ENCODE results near the gene IL13.

The IL13 gene

GRCh38 chr5:132667309-132667708, 9.3 kb downstream of the IL13 start:
- H3K4me2 ChIP-seq (ENCODE audit: low read length), result no peak overlapping the region
- H3K23ac ChIP-seq (ENCODE audit: low read length), result no peak overlapping the region
- no peak overlapping the region for H2BK120ac ChIP-seq (ENCODE audit: insufficient read depth, low read length, poor library complexity)
- no peaks in the 10 kb centered on the region for H3K4me1 ChIP-seq (ENCODE audit: control insufficient read depth in 1 of 2, insufficient read depth in 2 of 2, low read length in 2 of 2)
- H2BK5ac ChIP-seq (ENCODE audit: low read depth, low read length, poor library complexity), result no peak overlapping the region
- H3K9ac ChIP-seq (ENCODE audit: low read length), result no peak overlapping the region
- H2BK12ac ChIP-seq (ENCODE audit: low read length), result no peak overlapping the region
- H4K8ac ChIP-seq (ENCODE audit: low read depth, low read length), result no peak overlapping the region
- no peaks in the 10 kb centered on the region for H3K9me3 ChIP-seq (ENCODE audit: insufficient read depth, low read depth, low read length)
- H4K91ac ChIP-seq (ENCODE audit: low read depth, low read length), result no peak overlapping the region
- H2AK5ac ChIP-seq (ENCODE audit: low read length), result no peak overlapping the region
- no CpG with 5 or more reads among the region's 10 CpGs for WGBS (ENCODE audit: extremely low coverage, insufficient coverage, insufficient read length)
- no peak overlapping the region for H3K27ac ChIP-seq (ENCODE audit: low read depth, low read length)
- H3K79me2 ChIP-seq (ENCODE audit: control insufficient read depth, insufficient read depth, low read length, poor library complexity), result no peaks in the 10 kb centered on the region
- no peaks in the 10 kb centered on the region for H3K79me1 ChIP-seq (ENCODE audit: low read length)
- no peak overlapping the region for H3K4me3 ChIP-seq (ENCODE audit: low read depth, low read length)
- no peak overlapping the region for H3K4ac ChIP-seq (ENCODE audit: low read depth, low read length)
- DNase-seq, result no peak
- no peaks in the 10 kb centered on the region for H3K27me3 ChIP-seq (ENCODE audit: insufficient read depth, low read length)
- no peak overlapping the region for H4K12ac ChIP-seq (ENCODE audit: low read depth, low read length)
- H3K14ac ChIP-seq (ENCODE audit: low read length), result no peak overlapping the region
- H2AFZ ChIP-seq (ENCODE audit: insufficient read depth, low read length, poor library complexity), result no peak overlapping the region
- H3K18ac ChIP-seq (ENCODE audit: low read length), result no peak overlapping the region
- H3K36me3 ChIP-seq (ENCODE audit: control insufficient read depth in 1 of 2, insufficient read depth in 2 of 2, low read length in 2 of 2), result no peaks in the 10 kb centered on the region

- WGBS (ENCODE audit: extremely low coverage, insufficient coverage, insufficient read length), result no CpG with 5 or more reads among the region's 22 CpGs
- Histone ChIP-seq H3K27me3 (ENCODE audit: insufficient read depth, low read length) (no peaks in the 10 kb centered on the region), H3K23ac (ENCODE audit: low read length) (no peak overlapping the region), H3K9me3 (ENCODE audit: insufficient read depth, low read depth, low read length) (no peaks in the 10 kb centered on the region), H4K91ac (ENCODE audit: low read depth, low read length) (no peak overlapping the region), H3K27ac (ENCODE audit: low read depth, low read length) (no peak overlapping the region), H3K4me1 (ENCODE audit: control insufficient read depth in 1 of 2, insufficient read depth in 2 of 2, low read length in 2 of 2) (no peaks in the 10 kb centered on the region), H3K9ac (ENCODE audit: low read length) (no peak overlapping the region), H4K8ac (ENCODE audit: low read depth, low read length) (no peak overlapping the region), H4K12ac (ENCODE audit: low read depth, low read length) (no peak overlapping the region), H3K18ac (ENCODE audit: low read length) (no peak overlapping the region), H3K4ac (ENCODE audit: low read depth, low read length) (no peak overlapping the region), H2AFZ (ENCODE audit: insufficient read depth, low read length, poor library complexity) (no peak overlapping the region), H3K4me3 (ENCODE audit: low read depth, low read length) (no peak overlapping the region), H2BK120ac (ENCODE audit: insufficient read depth, low read length, poor library complexity) (no peak overlapping the region), H3K14ac (ENCODE audit: low read length) (no peak overlapping the region), H3K79me1 (ENCODE audit: low read length) (no peaks in the 10 kb centered on the region), H2BK12ac (ENCODE audit: low read length) (no peak overlapping the region), H2BK5ac (ENCODE audit: low read depth, low read length, poor library complexity) (no peak overlapping the region), H2AK5ac (ENCODE audit: low read length) (no peak overlapping the region), H3K79me2 (ENCODE audit: control insufficient read depth, insufficient read depth, low read length, poor library complexity) (no peaks in the 10 kb centered on the region), H3K36me3 (ENCODE audit: control insufficient read depth in 1 of 2, insufficient read depth in 2 of 2, low read length in 2 of 2) (no peaks in the 10 kb centered on the region), H3K4me2 (ENCODE audit: low read length) (no peak overlapping the region)
- no peak for DNase-seq
Observed at GRCh38 chr5:132667761-132668705, 10.1 kb downstream of the IL13 start.

- Histone ChIP-seq H2BK12ac (ENCODE audit: low read length) (no peak overlapping the region), H3K79me2 (ENCODE audit: control insufficient read depth, insufficient read depth, low read length, poor library complexity) (no peaks in the 10 kb centered on the region), H3K4me2 (ENCODE audit: low read length) (no peak overlapping the region), H2BK120ac (ENCODE audit: insufficient read depth, low read length, poor library complexity) (no peak overlapping the region), H3K4me3 (ENCODE audit: low read depth, low read length) (no peak overlapping the region), H2BK5ac (ENCODE audit: low read depth, low read length, poor library complexity) (no peak overlapping the region), H3K27me3 (ENCODE audit: insufficient read depth, low read length) (no peaks in the 10 kb centered on the region), H3K4me1 (ENCODE audit: control insufficient read depth in 1 of 2, insufficient read depth in 2 of 2, low read length in 2 of 2) (no peaks in the 10 kb centered on the region), H3K23ac (ENCODE audit: low read length) (no peak overlapping the region), H4K12ac (ENCODE audit: low read depth, low read length) (no peak overlapping the region), H4K91ac (ENCODE audit: low read depth, low read length) (no peak overlapping the region), H2AK5ac (ENCODE audit: low read length) (no peak overlapping the region), H3K4ac (ENCODE audit: low read depth, low read length) (no peak overlapping the region), H3K79me1 (ENCODE audit: low read length) (no peaks in the 10 kb centered on the region), H3K14ac (ENCODE audit: low read length) (no peak overlapping the region), H3K9me3 (ENCODE audit: insufficient read depth, low read depth, low read length) (no peaks in the 10 kb centered on the region), H3K18ac (ENCODE audit: low read length) (no peak overlapping the region), H3K9ac (ENCODE audit: low read length) (no peak overlapping the region), H3K36me3 (ENCODE audit: control insufficient read depth in 1 of 2, insufficient read depth in 2 of 2, low read length in 2 of 2) (no peaks in the 10 kb centered on the region), H3K27ac (ENCODE audit: low read depth, low read length) (no peak overlapping the region), H4K8ac (ENCODE audit: low read depth, low read length) (no peak overlapping the region), H2AFZ (ENCODE audit: insufficient read depth, low read length, poor library complexity) (no peak overlapping the region)
- no CpG with 5 or more reads among the region's 14 CpGs for WGBS (ENCODE audit: extremely low coverage, insufficient coverage, insufficient read length)
- DNase-seq, result no peak
Observed at GRCh38 chr5:132668706-132669454, 10.9 kb downstream of the IL13 start.

- Histone ChIP-seq H2AFZ (ENCODE audit: insufficient read depth, low read length, poor library complexity) (no peak overlapping the region), H3K18ac (ENCODE audit: low read length) (no peak overlapping the region), H4K91ac (ENCODE audit: low read depth, low read length) (no peak overlapping the region), H4K8ac (ENCODE audit: low read depth, low read length) (no peak overlapping the region), H3K9ac (ENCODE audit: low read length) (no peak overlapping the region), H2BK120ac (ENCODE audit: insufficient read depth, low read length, poor library complexity) (no peak overlapping the region), H3K4me2 (ENCODE audit: low read length) (no peak overlapping the region), H3K79me1 (ENCODE audit: low read length) (no peaks in the 10 kb centered on the region), H4K12ac (ENCODE audit: low read depth, low read length) (no peak overlapping the region), H3K9me3 (ENCODE audit: insufficient read depth, low read depth, low read length) (no peaks in the 10 kb centered on the region), H2BK12ac (ENCODE audit: low read length) (no peak overlapping the region), H3K4me1 (ENCODE audit: control insufficient read depth in 1 of 2, insufficient read depth in 2 of 2, low read length in 2 of 2) (no peaks in the 10 kb centered on the region), H3K23ac (ENCODE audit: low read length) (no peak overlapping the region), H3K4ac (ENCODE audit: low read depth, low read length) (no peak overlapping the region), H3K4me3 (ENCODE audit: low read depth, low read length) (no peak overlapping the region), H3K27me3 (ENCODE audit: insufficient read depth, low read length) (no peaks in the 10 kb centered on the region), H3K79me2 (ENCODE audit: control insufficient read depth, insufficient read depth, low read length, poor library complexity) (no peaks in the 10 kb centered on the region), H2BK5ac (ENCODE audit: low read depth, low read length, poor library complexity) (no peak overlapping the region), H3K36me3 (ENCODE audit: control insufficient read depth in 1 of 2, insufficient read depth in 2 of 2, low read length in 2 of 2) (no peaks in the 10 kb centered on the region), H2AK5ac (ENCODE audit: low read length) (no peak overlapping the region), H3K27ac (ENCODE audit: low read depth, low read length) (no peak overlapping the region), H3K14ac (ENCODE audit: low read length) (no peak overlapping the region)
- no peak for DNase-seq
- WGBS (ENCODE audit: extremely low coverage, insufficient coverage, insufficient read length), result no CpG with 5 or more reads among the region's 7 CpGs
Observed at GRCh38 chr5:132669455-132669820, 11.5 kb downstream of the IL13 start.
